Measurements from ENCODE around the gene TMEM132A. TPM values are rescaled to one million over a fixed set of nuclear protein-coding genes. Genes with fewer than 3 reads are reported as not detected.

TMEM132A gene
- total RNA-seq, 1 donor from 2014 or later = 39.9 TPM

DNA sequence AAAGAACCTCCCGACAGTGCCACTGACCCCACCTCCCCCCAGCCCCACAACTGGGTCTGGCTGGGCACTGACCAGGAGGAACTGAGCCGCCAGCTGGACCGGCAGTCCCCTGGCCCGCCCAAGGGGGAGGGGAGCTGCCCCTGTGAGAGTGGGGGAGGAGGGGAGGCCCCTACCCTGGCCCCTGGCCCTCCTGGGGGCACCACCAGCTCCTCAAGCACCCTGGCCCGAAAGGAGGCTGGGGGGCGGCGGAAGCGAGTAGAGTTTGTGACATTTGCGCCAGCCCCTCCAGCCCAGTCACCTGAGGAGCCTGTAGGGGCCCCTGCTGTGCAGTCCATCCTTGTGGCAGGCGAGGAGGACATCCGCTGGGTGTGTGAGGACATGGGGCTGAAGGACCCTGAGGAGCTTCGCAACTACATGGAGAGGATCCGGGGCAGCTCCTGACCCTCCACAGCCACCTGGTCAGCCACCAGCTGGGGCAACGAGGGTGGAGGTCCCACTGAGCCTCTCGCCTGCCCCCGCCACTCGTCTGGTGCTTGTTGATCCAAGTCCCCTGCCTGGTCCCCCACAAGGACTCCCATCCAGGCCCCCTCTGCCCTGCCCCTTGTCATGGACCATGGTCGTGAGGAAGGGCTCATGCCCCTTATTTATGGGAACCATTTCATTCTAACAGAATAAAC, 12.3 kb downstream of the TMEM132A start:
- no peak for DNase-seq (ENCODE audit: low read depth in 2 of 2)

DNA sequence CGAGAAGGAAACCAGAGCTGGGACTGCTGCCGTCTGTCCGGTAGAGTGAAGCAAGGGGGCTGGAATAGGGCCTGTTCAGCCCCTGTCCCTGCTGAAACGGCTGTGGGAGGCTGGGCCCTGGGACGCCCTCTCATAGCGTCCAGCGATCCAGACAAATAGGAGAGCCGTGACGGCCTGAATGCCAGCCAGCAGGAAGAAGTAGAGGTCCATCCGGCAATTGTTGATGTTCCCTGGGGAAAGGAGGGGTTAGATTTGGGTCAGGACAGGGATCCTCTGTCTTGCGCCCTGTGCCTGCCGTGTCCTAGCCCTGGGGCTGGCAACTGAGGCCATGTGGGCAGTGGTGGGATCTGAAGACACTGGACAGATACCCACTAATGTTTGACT, 12.9 kb downstream of the TMEM132A start:
- DNase-seq (ENCODE audit: low read depth in 2 of 2) = peak; percentile 76 to 84

DNA sequence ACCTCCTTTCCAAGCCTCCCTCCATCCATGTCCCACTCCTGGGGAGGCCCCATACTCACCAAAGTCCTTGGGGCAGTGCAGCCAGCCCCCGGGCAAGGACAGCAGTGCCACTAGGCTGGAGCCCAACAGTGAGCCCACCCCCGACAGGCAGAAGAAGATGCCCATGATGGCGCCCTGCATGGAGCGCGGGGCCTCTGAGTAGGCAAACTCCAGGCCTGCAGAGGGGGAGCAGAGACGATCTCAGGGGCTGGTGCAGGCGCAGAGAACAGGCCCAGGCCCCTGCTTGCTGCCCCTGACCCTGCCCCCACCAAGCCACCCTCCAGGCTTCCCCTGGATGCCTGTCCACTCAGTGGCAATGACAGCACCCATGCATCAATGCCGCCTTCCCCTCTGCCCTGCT, 13.6 kb downstream of the TMEM132A start:
- no peak for DNase-seq (ENCODE audit: low read depth in 2 of 2)

DNA sequence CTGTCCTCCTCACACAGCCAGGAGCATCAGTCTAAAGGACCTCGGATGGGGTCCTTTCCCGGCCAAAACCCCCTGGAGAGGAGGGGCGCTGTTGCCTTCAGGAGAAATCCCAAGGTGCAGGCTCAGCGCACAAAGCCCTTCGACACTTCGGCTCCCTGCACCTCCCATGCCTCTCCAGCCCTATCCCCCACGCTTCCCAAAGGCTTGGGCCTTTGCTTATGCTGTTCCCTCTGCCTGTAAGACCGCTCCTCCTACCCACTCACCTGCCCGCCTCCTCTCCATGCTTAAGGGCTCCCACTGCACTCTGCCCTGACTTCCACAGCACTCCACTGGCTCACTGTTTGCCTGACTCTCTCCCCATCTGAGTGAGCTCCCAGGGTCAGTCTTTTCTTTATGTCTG, 14.2 kb downstream of the TMEM132A start:
- no peak for DNase-seq (ENCODE audit: low read depth in 2 of 2)

- DNase-seq (ENCODE audit: low read depth in 2 of 2) = no peak
Measured at GRCh38 chr11:60939301-60939700, 15.0 kb downstream of the TMEM132A start.

- DNase-seq (ENCODE audit: low read depth in 2 of 2) = no peak
Measured at GRCh38 chr11:60939855-60940254, 15.6 kb downstream of the TMEM132A start.

DNA sequence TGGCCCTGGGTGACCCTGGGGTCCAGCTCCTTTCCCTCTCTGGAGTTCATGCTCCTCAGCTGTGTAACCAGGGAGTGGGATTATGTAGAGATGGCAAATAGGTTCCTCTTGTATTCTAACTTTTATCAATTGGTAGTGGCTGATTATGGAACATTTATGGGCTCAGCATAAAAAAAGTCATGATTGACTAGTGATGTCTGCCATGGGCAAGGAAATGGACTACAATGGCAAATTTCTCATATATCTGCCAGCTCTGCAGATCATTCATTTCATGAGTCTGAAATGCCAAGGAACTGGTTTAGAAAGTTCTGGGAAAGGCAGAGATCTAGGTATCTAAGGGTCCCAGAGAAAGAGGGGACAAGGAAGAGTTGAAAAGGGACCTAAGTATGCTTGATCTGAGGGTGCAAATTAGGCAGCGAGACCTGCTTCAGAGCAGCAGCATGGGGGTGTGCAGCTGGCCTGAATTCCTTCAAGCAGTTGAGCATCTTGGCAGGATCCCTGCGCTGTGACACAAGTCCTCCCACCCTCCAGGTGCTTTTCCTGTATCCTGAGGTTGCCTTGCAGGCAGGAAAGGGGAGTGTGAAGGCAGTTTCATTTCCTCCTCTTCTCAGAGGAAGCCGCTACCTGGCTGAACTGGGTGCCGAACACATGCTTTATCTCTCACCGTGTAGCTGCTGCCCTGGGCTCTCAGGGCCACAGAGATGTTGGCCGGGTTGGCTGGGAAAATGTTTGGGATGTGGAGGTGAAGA, 17.3 kb downstream of the TMEM132A start:
- DNase-seq (ENCODE audit: low read depth in 2 of 2) = no peak

- DNase-seq (ENCODE audit: low read depth in 2 of 2) = no peak
Measured at GRCh38 chr11:60942219-60942618, 18.0 kb downstream of the TMEM132A start.

GRCh38 chr11:60942970-60943565, 18.8 kb downstream of the TMEM132A start:
- DNase-seq (ENCODE audit: low read depth in 2 of 2) = no peak

DNA sequence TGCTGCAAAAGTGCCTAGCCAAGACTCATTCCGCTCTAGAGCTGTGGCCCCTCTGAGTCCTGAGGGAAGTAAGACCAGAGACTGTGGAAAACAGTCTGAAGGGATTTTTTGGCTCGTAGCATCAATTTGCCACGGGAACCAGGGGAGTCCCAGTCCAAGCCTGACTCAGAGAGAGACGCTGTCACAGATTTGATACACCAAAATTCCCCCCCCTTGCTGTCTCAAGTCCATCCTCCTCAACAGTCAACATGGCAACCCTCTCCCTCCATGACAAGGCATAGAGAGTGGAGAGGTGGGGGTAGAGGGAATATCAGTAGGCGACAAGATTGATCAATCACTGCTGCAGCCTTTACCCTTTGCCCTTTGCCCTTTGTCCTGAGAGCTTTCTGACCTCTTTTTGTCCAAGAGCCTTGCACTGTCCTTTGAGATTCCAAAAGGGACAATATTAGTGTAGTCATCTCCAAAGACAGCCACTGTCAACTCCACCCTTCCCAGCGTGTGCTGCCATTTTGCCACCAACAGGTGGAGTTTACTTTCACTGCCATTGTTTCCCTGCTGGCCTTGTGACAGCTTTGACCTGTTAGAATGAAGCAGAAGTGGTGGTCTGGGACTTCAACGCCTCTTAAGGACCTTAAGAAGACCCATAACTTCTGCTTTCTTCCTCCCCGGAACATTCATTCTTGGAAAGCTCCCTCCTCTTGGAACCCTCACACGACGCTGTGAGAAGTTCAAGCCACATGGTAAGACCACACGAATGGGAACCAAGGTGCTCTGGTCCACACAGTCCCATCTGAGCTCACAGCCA, 20.4 kb downstream of the TMEM132A start:
- no peak for DNase-seq (ENCODE audit: low read depth in 2 of 2)

GRCh38 chr11:60945295-60945667, 21.0 kb downstream of the TMEM132A start:
- DNase-seq (ENCODE audit: low read depth in 2 of 2) = no peak

GRCh38 chr11:60946601-60947264, 22.5 kb downstream of the TMEM132A start:
- DNase-seq (ENCODE audit: low read depth in 2 of 2) = no peak

DNA sequence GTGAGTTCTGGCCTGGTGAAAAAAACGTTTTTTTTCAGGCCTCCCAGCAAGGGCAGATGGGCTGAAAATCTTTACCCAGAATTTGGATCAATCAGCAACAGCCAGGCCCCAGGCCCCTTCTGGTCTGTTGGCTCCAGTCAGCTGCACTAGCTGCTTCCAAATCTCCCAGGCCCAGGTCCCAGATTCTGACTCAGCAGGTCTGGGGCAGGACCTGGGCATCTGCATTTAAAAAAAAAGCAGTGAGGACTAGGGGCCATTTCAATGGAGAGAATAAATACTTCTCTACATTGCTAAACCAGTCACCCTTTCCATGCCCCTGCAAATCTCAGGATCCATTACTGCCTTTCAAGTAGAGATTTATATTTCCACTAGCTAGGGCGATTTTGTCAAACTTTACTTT, 23.4 kb downstream of the TMEM132A start:
- no peak for DNase-seq (ENCODE audit: low read depth in 2 of 2)

DNA sequence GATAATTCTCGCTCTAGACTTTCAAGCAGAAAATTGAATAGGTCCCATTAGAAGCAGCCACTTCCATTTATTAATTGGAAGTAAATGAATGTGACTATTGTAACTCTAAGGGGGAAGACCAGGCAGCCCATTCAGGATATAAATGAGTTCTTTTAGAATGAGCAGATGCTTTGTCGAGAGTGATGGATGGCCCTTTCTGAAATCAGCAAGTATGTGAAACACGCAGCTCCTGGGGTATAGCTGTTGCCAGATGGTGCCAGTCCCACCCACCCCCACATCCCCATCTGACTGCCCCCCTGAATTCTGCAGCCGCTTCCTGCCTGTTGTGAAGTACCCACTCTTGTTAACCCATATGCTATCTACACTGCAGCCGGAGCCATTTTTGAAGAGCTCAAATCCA, 24.0 kb downstream of the TMEM132A start:
- DNase-seq (ENCODE audit: low read depth in 2 of 2) = no peak

- no peak for DNase-seq (ENCODE audit: low read depth in 2 of 2)
Measured at GRCh38 chr11:60950024-60950423, 25.8 kb downstream of the TMEM132A start.

DNA sequence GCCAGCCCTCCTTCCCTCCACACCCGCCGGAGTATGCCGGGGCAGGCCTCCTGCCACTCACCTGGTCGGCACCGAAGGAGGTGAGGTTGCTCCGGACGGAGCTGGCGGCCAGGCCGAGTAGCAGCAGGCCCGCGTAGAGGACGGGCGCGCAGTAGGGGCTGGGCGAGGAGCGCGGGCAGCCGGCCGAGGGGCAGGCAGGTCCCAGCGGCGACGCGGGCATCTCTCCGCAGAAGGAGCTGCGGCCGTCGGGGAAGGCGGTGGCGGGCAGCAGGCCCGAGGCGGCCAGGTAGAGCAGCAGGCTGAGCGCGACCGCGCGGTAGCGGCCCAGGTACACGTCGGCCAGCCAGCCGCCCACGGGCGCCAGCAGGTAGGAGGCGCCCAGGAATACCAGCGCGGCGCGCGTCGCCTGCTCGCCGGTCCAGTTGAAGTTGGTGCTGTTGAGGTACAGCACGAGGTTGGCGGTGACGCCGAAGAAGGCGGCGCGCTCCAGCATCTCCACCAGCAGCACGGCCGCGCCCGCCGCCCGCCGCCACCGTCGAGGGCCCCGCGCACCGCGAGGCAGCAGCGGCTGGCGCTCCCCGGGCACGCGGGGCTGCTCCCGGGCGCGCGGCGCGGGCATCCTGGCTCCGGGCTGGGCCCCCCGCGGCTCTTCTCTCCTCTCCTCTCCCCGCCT, 26.8 kb downstream of the TMEM132A start:
- peak in 1 of 2 donors; percentile 16 for DNase-seq (ENCODE audit: low read depth in 2 of 2)

- no peak for DNase-seq (ENCODE audit: low read depth in 2 of 2)
Measured at GRCh38 chr11:60951606-60951903, 27.3 kb downstream of the TMEM132A start.

DNA sequence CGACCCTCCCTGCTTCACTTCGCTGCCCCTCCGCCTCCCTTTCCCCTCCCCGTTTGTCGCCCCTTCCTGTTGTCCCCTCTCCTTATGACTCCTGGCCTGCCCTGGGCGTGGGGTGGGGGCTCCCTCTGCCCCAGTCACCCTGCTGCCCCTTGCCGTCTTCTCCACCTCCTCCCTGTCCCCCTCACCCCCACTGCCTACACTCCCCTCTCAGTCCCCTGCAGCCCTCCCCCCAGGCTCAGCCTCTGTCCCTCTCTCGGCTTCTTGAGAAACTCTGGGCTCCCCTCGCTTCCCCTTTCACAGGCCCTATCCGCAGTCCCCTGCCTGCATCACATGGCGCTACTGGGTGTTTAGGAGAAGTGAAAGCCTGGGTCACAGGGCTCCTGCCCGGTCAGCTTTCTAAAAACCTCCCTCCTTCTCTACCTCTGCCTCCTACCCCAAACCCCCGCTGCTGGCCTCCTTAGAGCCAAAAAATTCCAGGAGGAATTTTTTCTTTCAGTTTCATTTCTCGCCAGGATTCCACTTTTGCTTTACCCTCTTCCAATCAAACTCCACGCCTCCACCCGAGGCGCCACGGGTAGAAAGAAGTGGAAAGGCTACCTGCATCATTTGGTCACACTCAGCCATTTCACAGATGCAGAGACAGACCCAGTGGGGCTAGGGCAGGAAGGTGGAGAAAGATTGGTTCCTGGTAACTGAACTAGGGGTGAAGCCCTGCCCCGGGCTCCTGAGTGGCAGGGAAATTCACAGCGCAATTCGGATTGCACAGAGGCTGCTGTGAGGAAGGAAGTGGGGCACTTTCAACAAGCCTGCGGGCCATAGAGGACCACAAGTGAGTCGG, 27.9 kb downstream of the TMEM132A start, which contains the start of gene SLC15A3:
Gene SLC15A3 (minus strand): TSS at position 273 of the 838 bp plus-strand sequence. CDS start 625 bp downstream, outside the sequence.
- DNase-seq (ENCODE audit: low read depth in 2 of 2) = peak in 1 of 2 donors; percentile 15

GRCh38 chr11:60952742-60953170, 28.5 kb downstream of the TMEM132A start:
- no peak for DNase-seq (ENCODE audit: low read depth in 2 of 2)

DNA sequence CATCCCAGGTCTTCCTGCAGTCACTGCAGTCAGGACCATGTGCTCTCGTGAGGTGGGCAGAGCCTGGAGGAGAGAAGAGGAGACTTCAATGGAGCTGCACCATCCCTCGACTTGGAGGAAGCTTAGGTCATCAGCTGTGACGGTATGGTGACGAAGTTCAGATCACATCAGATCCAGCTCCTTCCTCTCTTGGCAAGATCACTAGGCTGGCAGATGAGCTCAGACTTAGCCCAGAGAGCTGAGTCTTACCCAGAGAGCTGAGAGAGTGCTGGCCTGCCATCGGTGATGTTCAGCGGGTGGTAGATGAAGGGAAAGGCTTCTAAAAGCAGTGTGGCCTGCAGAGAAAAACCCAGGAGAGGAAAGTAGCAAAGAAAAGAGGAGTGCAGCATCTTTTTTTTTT, 29.5 kb downstream of the TMEM132A start:
- DNase-seq (ENCODE audit: low read depth in 2 of 2) = peak in 1 of 2 donors; percentile 45

Measured in dermis microvascular lymphatic vessel endothelial cell (primary cell).